ENCODE measurements around the gene CAVIN1.
"Not testable (repeated sequence)": the region's sequence is repeated elsewhere in the genome, so short reads cannot be mapped to it uniquely, and the experiment has no call there.

CAVIN1 gene, protein sequence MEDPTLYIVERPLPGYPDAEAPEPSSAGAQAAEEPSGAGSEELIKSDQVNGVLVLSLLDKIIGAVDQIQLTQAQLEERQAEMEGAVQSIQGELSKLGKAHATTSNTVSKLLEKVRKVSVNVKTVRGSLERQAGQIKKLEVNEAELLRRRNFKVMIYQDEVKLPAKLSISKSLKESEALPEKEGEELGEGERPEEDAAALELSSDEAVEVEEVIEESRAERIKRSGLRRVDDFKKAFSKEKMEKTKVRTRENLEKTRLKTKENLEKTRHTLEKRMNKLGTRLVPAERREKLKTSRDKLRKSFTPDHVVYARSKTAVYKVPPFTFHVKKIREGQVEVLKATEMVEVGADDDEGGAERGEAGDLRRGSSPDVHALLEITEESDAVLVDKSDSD

DNA sequence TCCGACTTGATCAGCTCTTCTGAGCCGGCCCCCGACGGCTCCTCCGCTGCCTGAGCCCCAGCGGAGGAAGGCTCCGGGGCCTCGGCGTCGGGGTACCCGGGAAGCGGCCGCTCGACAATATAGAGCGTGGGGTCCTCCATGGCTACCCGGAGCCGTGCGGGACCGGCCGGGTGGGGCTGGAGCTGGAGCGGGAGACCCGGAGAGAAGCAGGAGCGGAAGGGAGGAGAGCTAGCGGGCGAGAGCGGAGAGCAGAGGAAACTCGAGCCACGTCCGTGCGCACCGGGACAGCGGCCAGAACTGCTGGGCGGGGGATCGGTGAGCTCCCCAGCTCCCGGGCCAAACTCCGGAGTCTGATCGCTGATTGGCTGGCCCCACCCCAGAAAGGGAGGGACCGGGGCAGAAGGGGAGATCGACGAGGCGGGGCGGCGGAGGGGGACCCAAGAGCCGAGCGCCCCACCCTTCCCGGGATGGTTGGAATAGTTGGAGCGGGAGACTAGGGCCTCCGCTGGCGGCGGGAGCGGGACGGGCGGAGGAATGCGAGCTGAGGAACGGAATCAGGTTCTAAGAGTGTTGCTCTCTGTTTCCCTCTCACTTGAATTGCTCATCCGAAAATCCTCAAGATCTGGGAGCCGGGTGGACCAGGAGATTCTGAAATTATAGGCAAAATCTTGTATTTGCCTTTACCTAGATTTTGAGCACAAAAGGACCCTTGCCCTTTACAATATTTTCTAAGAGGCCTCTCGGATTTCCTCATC lies at the start of gene CAVIN1:
TSS of gene CAVIN1 (minus strand) at position 299 of the 755 bp plus-strand sequence. CDS start at position 140, 159 bp downstream.
- no peak for DNase-seq (ENCODE audit: low read depth, low spot score)

DNA sequence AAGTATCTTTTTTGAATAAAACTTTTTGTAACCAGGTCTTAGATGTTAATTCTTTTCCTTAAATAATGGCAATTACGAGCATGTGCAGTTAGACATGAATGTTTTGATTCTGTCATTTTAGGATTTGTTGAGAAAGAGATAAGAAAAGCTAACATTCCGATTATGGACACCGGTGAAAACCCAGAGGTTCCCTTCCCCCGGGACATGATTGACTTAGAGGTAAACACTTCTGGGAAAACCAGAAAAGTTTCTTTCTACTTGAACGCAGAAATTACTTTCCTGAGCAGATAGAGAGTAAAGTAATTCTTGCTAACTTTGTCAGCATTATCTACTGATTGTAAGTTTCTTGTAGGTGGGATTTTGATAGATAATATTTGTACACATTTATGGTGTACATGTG lies 44.8 kb upstream of the CAVIN1 start:
- no peak for DNase-seq (ENCODE audit: low read depth, low spot score)

DNA sequence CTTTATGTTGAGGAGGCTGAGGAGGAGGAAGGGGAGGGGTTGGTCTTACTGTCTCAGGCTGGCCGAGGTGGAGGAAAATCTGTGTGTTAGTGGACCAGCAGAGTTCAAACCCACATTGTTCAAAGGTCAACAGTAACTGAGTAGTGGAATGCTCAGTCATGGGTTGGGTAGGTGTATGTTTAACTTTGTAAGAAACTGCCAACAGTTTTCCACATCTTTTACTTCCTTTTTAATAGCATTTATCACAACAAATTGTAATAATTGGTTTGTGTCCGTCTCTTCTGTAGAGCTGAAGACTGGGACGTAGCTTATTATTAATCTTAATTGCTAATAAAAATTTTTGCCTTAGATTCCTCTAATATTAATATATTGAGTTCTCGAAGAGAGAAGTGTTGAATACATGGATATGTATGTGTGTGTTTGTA lies 40.9 kb upstream of the CAVIN1 start:
- no peak for DNase-seq (ENCODE audit: low read depth, low spot score)

DNA sequence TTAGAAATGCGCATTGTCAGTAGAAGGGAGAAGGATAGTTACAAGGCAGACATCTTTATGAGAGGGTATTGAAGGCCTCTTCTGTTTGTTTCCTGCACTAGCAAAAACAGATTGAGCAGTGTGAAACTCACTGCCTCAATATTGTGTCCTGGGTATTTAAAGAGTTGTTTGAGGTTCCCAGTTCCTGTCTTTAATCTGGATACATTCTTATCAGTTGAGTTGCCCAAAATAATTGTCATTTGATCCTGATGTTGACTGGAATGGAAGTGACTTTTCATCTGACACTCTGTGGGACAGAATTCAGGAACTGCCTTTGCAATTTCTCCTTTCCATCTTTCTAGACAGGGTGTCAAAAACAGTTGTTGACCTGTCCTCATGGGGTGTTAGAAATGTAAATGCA lies 37.3 kb upstream of the CAVIN1 start:
- DNase-seq (ENCODE audit: low read depth, low spot score): no peak

DNA sequence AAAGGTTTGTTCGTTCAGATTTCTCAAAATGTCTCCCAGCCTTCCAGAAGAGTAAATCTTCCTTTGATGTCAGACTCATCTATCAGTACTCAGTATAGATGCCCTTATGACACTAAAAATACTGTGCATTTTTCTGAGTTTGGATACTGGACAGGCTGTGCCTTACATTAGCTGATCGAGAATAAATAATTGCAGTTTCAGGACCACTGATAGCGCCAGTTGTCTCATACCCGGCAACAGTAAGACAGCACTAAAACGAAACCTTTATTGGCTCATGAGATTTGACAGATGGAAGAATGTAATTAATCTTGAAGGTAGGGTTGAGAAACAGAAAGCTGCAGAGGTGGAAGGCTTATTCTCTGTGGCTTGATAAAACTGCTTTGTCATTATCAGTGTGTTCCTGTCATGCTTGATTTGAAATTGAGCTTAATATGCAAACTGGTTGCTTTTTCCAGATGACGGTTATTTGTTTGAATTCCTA lies 36.8 kb upstream of the CAVIN1 start:
- no peak for DNase-seq (ENCODE audit: low read depth, low spot score)

DNA sequence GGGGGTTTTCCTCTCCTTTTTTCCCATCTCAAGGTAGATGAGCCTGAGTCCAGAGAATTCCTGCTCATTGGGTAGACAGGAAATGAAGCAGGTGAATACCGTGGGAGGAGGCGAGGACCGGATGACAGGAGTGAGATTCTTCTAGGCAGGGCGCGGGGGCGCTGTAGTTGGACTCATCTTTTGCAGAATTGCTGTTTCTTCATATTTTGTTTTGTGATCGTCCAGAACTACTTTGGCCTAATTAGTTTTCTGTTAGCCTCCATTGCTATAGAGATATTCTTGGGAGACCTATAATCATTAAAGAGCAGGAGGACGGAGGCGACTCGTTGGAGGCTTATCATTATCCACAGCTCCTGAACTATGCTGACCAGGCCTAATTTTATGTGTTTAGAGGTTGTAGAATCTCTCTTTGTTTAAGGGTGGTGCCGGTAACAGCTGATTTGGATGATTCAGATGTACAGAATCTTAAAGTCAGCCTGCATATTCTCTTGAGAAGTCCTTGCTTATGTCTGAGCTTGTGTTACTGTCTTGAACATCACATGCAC lies 36.3 kb upstream of the CAVIN1 start:
- no peak for DNase-seq (ENCODE audit: low read depth, low spot score)

DNA sequence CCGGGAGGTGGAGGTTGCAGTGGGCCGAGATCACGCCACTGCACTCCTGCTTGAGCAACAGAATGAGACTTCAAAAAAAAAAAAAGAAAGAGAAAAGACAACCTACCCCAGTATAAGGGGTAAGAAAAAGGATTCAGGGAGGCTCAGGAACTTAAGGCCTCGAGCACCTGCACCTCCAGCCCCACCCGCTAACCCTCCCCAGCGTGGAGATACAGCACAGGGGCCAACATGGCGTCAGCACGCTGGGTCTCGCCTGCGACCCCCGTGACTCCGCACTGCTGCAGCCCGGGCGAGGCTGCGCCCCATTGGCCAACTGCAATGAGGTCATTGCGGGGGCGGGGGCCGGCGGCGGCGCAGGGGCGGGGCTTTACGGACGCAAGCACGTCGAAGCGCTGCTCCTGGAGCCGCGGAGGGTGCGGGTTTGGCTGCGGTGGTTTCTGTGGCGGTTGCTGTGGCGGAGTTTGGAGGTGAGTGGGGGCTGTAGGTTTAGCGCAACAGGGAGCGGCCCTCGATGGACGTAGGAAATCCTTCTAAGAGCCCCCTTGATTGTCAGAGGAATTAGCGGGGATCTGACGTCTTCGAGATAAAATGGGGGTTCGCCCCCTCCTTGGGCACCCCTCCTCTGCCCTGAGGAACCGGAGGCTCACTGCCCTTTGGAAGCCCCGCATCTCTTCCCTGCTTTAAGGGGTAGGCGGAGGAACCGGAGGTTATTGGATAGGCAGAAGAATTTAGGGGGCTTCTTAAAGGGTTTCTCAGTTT lies 35.6 kb upstream of the CAVIN1 start, which contains the start of gene ATP6V0A1:
TSS of gene ATP6V0A1 (plus strand) at position 382 of the 759 bp plus-strand sequence. CDS start 2,017 bp downstream, outside the sequence.
- DNase-seq (ENCODE audit: low read depth, low spot score): peak; percentile 78

DNA sequence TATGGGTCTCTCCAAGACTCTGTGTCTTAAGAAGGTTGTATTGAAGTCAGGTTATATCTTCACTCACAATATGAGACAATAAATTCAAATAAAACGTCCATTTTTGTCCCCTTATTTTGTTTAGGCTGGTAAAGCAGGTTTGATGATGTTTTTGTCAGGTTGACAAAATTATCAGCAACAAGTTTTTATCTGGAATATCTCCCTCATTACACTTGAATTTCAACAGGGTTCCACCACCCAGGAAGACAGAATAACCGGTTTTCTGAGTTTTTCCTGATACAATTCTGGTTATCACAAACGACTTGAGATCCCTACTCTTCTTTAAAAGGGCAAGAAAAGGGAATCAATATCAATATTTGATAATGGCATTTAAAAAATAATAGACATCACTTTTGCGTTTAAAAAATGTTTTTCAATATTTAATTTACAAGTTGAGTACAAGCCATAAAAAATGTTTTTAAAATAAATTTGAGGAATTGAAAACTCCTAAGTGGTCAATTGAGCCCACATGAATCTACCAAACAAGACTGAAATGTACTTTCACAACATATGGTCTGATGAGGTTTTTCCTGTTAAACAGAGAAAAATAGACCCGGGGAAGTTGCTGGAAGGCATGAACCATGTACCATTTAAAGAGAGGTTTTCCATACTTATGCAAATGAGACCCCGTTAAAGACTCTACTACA lies 34.2 kb upstream of the CAVIN1 start:
- DNase-seq (ENCODE audit: low read depth, low spot score): no peak

DNA sequence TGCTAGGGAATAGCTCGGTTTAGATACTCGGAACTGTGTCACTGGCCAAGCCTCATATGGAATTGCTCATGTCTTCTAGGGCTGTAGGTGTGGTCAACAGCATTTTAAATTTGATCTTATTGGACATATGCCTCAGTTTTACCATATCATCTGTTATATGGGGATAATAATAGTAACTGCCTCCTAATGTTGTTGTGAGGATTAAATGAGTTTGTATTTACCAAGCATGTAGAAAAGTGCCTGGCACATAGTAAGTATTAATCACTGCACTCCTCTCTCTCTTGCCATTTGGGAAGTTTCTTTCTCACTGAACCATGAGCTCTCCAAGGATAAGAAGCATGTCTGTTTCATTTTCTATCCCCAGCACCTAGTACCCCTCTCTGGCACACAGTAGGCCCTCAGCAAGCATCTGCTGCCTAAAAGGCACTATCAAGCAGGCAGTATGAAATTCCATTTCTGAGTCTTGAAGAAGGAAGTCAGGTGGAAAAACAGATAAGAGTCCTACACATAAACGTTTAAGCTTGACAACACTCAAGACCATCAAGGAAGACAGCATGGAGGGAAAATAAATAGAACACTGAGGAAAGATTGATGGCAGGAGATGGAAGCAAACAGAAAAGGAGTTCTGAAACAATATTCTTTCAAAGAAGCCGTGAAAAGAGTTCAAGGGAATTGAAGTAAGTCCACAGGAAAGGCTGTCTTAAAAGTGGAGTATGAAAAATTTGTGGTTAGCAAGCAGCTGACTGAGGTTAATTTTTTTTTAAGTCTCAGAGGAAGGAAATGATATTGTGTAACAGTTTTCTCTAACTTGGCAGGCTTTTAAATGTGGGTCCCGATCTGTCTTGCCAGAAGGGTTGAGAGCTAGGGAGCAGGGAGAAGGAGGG lies 33.4 kb upstream of the CAVIN1 start:
- DNase-seq (ENCODE audit: low read depth, low spot score): no peak

DNA sequence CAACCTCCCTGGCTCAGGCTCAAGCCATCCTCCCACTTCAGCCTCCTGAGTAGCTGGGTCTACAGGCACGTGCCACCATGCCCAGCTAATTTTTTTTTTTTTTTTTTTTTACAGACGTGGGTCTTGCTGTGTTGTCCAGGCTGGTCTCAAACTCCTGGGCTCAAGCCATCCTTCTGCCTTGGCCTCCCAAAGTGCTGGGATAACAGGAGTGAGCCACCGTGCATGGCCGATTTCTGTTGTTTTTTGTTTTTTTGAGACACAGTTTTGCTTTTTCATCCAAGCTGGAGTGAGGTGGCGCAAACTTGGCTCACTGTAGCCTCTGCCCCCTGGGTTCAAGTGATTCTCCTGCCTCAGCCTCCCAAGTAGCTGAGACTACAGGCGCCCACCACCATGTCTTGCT lies 31.9 kb upstream of the CAVIN1 start:
- DNase-seq (ENCODE audit: low read depth, low spot score): not testable (repeated sequence)

DNA sequence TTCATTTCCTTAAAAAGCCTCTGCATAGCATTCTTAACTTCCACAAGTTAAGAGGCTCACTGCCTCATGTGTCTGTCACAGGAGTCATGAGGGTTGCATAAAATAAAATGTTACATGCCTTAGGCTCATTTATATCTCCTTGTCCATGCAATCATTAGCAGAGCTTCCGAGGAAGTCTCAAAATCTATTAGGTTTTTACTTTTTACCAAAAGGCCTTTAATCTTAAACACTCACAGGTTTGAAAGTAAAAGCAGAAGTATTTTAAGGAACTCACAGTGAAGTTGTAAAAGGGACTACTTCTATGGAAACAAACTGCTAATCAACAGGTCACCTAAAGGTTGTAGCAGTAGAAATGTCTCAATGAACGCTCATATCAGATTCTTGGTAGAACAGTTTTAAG lies 30.4 kb upstream of the CAVIN1 start:
- DNase-seq (ENCODE audit: low read depth, low spot score): no peak

DNA sequence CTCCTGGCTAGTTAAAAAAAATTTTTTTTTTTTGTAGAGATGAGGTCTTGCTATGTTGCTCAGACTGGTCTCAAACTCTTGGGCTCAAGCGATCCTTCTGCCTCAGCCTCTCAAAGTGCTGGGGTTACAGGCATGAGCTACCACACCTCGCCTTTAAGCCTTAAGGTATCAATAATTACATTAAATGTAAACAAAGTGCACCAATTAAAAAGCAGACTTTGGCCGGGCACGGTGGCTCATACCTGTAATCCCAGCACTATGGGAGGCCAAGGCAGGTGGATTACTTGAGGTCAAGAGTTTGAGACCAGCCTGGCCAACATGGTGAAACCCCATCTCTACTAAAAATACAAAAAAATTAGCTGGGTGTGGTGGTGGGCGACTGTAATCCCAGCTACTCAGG lies 28.2 kb upstream of the CAVIN1 start:
- DNase-seq (ENCODE audit: low read depth, low spot score): not testable (repeated sequence)

DNA sequence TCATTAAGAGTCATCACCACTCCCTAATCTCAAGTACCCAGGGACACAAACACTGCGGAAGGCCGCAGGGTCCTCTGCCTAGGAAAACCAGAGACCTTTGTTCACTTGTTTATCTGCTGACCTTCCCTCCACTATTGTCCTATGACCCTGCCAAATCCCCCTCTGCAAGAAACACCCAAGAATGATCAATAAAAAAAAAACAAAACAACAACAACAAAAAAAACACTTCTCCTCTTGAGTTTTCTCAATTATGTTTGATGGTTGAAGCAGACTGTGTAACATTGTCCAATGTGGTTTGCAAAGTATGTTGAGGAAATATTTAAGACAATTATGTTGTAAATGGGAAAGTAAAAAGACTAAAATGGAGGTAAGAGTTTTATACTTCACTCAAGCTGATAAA lies 26.8 kb upstream of the CAVIN1 start:
- not testable (repeated sequence) for DNase-seq (ENCODE audit: low read depth, low spot score)

DNA sequence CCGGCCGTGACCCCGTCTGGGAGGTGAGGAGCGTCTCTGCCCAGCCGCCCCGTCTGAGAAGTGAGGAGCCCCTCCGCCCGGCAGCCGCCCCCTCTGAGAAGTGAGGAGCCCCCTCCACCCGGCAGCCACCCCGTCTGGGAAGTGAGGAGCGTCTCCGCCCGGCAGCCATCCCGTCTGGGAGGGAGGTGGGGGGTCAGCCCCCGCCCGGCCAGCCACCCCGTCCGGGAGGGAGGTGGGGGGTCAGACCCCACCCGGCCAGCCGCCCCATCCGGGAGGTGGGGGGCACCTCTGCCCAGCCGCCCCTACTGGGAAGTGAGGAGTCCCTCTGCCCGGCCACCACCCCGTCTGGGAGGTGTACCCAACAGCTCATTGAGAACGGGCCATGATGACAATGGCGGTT lies 26.1 kb upstream of the CAVIN1 start:
- DNase-seq (ENCODE audit: low read depth, low spot score): not testable (repeated sequence)

DNA sequence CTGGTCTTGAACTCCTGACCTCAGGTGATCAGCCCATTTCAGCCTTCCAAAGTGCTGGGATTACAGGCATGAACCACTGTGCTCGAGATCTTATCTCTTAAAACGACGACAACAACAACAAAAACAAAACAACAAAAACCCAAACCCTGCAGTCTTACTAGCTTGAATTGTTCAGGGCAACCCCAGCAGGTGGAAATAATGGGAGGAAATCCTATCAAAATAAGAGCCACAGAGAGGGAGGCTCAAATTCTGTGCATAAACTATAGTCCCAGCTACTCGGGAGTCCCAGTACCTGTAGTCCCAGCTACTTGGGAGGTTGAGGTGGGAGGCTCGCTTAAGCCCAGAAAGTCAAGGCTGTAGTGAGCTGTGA lies 19.1 kb upstream of the CAVIN1 start:
- no peak for DNase-seq (ENCODE audit: low read depth, low spot score)

DNA sequence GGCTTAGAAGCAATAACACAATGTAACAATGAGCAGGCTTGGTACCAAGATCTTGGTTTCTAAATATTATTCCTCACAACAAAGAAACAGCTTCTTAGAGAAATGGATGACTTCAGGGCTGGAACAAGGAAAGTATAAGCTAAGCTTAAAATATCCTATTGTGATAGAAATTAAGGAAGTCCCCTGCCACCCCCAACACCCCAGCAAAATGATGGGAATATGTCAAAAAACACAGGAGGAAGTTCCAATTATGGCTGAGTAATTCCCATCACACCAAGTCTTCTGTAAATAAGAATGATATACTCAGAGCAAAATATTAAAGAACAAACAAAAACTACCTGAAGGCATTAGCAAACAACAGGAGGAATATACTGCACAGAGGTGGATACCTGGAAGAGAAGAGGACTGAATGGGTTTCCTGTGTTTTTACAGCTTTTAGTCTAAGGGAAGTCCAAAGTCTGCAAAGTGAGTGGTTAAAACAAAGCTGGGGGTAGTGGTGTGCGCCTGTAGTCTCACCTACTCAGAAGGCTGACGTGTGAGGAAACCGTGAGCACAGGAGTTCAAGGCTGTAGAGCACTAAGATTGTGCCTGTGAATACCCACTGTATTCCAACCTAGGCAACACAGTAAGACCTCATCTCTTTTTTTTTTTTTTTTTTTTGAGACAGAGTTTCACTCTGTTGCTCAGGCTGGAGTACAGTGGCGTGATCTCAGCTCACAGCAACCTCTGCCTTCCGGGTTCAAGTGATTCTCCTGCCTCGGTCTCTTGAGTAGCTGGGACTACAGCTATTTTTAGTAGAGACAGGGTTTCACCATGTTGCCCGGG lies 18.5 kb upstream of the CAVIN1 start:
- no peak for DNase-seq (ENCODE audit: low read depth, low spot score)

DNA sequence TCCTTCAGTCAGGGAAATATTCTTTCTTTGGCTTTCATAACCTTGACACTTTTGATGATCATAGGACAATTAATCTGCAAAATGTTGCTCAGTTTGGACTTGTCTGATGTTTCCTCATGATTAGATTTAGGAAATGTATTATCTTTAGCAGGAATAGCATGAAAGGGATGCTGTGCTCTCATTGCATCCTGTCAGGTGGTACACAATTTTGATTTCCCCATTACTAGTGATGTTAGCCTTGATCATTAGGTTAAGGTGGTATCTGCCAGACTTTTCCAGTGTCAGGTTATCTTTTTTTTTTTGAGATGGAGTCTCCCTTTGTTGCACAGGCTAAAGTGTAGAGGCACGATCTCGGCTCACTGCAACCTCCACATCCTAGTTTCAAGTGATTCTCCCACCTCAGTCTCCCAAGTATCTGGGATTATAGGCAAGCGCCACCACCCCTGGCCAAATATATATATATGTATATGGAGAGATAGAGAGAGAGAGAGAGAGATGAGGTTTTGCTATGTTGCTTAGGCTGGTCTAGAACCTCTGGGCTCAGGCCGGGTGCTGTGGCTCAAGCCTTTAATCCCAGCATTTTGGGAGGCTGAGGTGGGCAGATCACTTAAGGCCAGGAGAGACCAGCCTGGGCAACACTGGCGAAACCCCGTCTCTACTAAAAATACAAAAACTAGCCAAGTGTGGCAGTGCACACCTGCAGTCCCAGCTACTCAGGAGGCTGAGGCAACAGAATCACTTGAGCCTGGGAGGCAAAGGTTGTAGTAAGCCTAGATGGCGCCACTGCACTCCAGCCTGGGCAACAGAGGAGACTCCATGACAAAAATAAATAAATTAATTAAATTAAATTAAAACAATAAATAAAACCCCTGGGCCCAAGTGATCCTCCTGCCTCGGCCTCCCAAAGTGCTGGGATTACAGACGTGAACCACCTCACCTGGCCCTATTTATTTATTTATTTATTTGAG lies 15.8 kb upstream of the CAVIN1 start:
- no peak for DNase-seq (ENCODE audit: low read depth, low spot score)

DNA sequence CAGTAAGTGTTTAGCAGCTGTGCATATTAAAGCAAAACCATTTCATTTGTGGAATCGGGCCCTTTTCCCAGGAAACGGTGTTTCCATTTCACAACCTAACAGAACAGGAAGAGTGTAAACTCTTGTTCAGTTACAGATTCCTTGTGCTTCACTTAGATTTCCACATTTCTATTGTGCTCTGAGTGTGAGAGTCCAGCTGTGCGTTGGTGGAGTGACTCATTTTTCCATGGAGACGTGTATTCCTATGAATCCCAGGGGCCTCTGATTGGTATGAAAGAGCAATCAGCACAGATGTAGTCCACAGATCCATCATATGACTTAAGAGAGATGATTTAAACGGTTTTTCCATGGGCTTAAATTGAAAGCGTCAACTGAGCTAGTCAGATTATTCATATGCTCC lies 13.3 kb upstream of the CAVIN1 start:
- no peak for DNase-seq (ENCODE audit: low read depth, low spot score)
